Neuronal stem cell (in vitro differentiated cells): Measurements from ENCODE around the gene CFAP141.

Experiments used
- DNase-seq: peaks from one replicate; pipeline ENCODE4 v3.0.0-alpha.2; 2013; ENCODE audit warnings: low spot score
- H2AFZ ChIP-seq: one replicate; pipeline ENCODE4 v1.6.1; 2013; ENCODE audit warnings: mild to moderate bottlenecking, low read length, inconsistent platforms
- H2AK5ac ChIP-seq: 2 replicates; pipeline ENCODE4 v1.6.1; 2013; ENCODE audit warnings: low read depth, mild to moderate bottlenecking, inconsistent platforms, low read length, moderate library complexity, mixed read lengths
- H2BK120ac ChIP-seq: 2 replicates; pipeline ENCODE4 v1.6.1; 2013; ENCODE audit warnings: low read depth, mild to moderate bottlenecking, inconsistent platforms, low read length, moderate library complexity, mixed read lengths
- H2BK12ac ChIP-seq: one replicate; pipeline ENCODE4 v1.6.1; 2013; ENCODE audit warnings: low read length, inconsistent platforms
- H2BK15ac ChIP-seq: 2 replicates; pipeline ENCODE4 v1.6.1; 2013; ENCODE audit warnings: mild to moderate bottlenecking, low read length, inconsistent platforms, mixed read lengths
- H2BK5ac ChIP-seq: one replicate; pipeline ENCODE4 v1.6.1; 2013; ENCODE audit warnings: inconsistent platforms, mild to moderate bottlenecking, low read length, moderate library complexity
- H3K14ac ChIP-seq: one replicate; pipeline ENCODE4 v1.6.1; 2013; ENCODE audit warnings: low read length, inconsistent platforms
- H3K18ac ChIP-seq: 2 replicates; pipeline ENCODE4 v1.6.1; 2013; ENCODE audit warnings: low read length, inconsistent platforms
- H3K23ac ChIP-seq: 2 replicates; pipeline ENCODE4 v1.6.1; 2013; ENCODE audit warnings: low read depth, mild to moderate bottlenecking, mixed read lengths, low read length, inconsistent platforms; ENCODE audit not compliant: poor library complexity
- H3K27ac ChIP-seq: replicated peaks from 3 replicates; pipeline ENCODE4 v1.5.1; 2013; ENCODE audit warnings: low read length, inconsistent platforms
- H3K27me3 ChIP-seq, 3 experiments: 2 replicates each; pipeline ENCODE4 v1.6.1; 2013; ENCODE audit warnings: low read length in 3 of 3, mild to moderate bottlenecking in 2 of 3, inconsistent platforms in 1 of 3, low read depth in 1 of 3, mixed read lengths in 1 of 3, moderate library complexity in 1 of 3; ENCODE audit not compliant: control insufficient read depth in 3 of 3, insufficient read depth in 3 of 3
- H3K36me3 ChIP-seq, 2 donors: replicated peaks in 1 of 2; 2 replicates each; pipeline ENCODE4 v1.6.1; 2013; ENCODE audit warnings: low read length in 2 of 2; ENCODE audit not compliant: control insufficient read depth in 2 of 2, insufficient read depth in 2 of 2
- H3K4ac ChIP-seq: 2 replicates; pipeline ENCODE4 v1.6.1; 2013; ENCODE audit warnings: inconsistent platforms, mild to moderate bottlenecking, low read length, moderate library complexity
- H3K4me1 ChIP-seq, 2 donors: 1 replicate in 1 of 2; 2 replicates in 1 of 2; pipeline ENCODE4 v1.6.1; 2013; ENCODE audit warnings: low read length in 2 of 2, low read depth in 1 of 2; ENCODE audit not compliant: control insufficient read depth in 2 of 2, insufficient read depth in 1 of 2
- H3K4me2 ChIP-seq: one replicate; pipeline ENCODE4 v1.6.1; 2013; ENCODE audit warnings: mild to moderate bottlenecking, low read length, inconsistent platforms; ENCODE audit not compliant: insufficient read depth, poor library complexity, severe bottlenecking
- H3K4me3 ChIP-seq, 2 donors: 2 replicates each; pipeline ENCODE4 v1.5.1; 2013; ENCODE audit warnings: low read length in 2 of 2, mild to moderate bottlenecking in 2 of 2, inconsistent platforms in 1 of 2, moderate library complexity in 1 of 2
- H3K79me1 ChIP-seq: one replicate; pipeline ENCODE4 v1.6.1; 2013; ENCODE audit warnings: low read depth, mild to moderate bottlenecking, inconsistent platforms, low read length, moderate library complexity
- H3K9ac ChIP-seq: one replicate; pipeline ENCODE4 v1.6.1; 2013; ENCODE audit warnings: mild to moderate bottlenecking, low read depth, low read length, inconsistent platforms; ENCODE audit not compliant: poor library complexity
- H3K9me3 ChIP-seq, 2 donors: replicated peaks in 1 of 2; 2 replicates each; pipeline versions ENCODE3 to v1.6.1; 2013; ENCODE audit warnings: low read length in 2 of 2, mild to moderate bottlenecking in 2 of 2, inconsistent platforms in 1 of 2, low read depth in 1 of 2, mixed read lengths in 1 of 2, moderate library complexity in 1 of 2; ENCODE audit not compliant: control insufficient read depth in 2 of 2, insufficient read depth in 1 of 2
- H4K8ac ChIP-seq: one replicate; pipeline ENCODE4 v1.6.1; 2013; ENCODE audit warnings: low read depth, mild to moderate bottlenecking, inconsistent platforms, low read length, moderate library complexity
- H4K91ac ChIP-seq: one replicate; pipeline ENCODE4 v1.6.1; 2013; ENCODE audit warnings: low read length, low read depth, mild to moderate bottlenecking, inconsistent platforms; ENCODE audit not compliant: poor library complexity
- WGBS, 2 donors: extraction: QIAGEN DNeasy Blood & Tissue Kit; methylation state at CpG; one replicate each; pipeline ENCODE4 v1.1.7; 2013; ENCODE audit warnings: missing lambda C conversion rate in 2 of 2, mixed read lengths in 1 of 2; ENCODE audit not compliant: insufficient read length in 2 of 2, insufficient replicate concordance in 1 of 2; ENCODE audit errors: extremely low coverage in 2 of 2; 5-methylcytosine and 5-hydroxymethylcytosine counted together

The CFAP141 gene

GRCh38 chr1:154174654-154175053, 31.5 kb downstream of the CFAP141 start:
- H3K4ac ChIP-seq, result no peak overlapping the region
- H4K8ac ChIP-seq, result no peak overlapping the region
- H3K27me3 ChIP-seq, result no peaks in the 10 kb centered on the region
- H3K4me3 ChIP-seq, result no peak overlapping the region
- H3K18ac ChIP-seq, result no peak overlapping the region
- H3K4me1 ChIP-seq, result peaks cover 12 to 22% of the 10 kb centered on the region in 2 donors
- no peaks in the 10 kb centered on the region for H3K9me3 ChIP-seq
- no peak overlapping the region for H3K14ac ChIP-seq
- H2BK15ac ChIP-seq, result no peak overlapping the region
- no peak overlapping the region for H2AK5ac ChIP-seq
- H3K4me2 ChIP-seq, result no peak overlapping the region
- no peaks in the 10 kb centered on the region for H3K79me1 ChIP-seq
- peaks cover 28 to 85% of the 10 kb centered on the region in 2 donors for H3K36me3 ChIP-seq
- no peak overlapping the region for H3K9ac ChIP-seq
- H2BK120ac ChIP-seq, result no peak overlapping the region
- H4K91ac ChIP-seq, result no peak overlapping the region
- H3K23ac ChIP-seq, result no peak overlapping the region
- WGBS, 2 donors, result no CpG with 5 or more reads among the region's 4 CpGs
- no peak overlapping the region for H2AFZ ChIP-seq
- H2BK5ac ChIP-seq, result no peak overlapping the region
- DNase-seq, result no peak
- no peak overlapping the region for H3K27ac ChIP-seq
- H2BK12ac ChIP-seq, result no peak overlapping the region

- H2BK12ac ChIP-seq, result no peak overlapping the region
- no peak overlapping the region for H2BK5ac ChIP-seq
- H2BK15ac ChIP-seq, result no peak overlapping the region
- H3K36me3 ChIP-seq, result peaks cover 38 to 96% of the 10 kb centered on the region in 2 donors
- no peak overlapping the region for H3K27ac ChIP-seq
- H3K14ac ChIP-seq, result no peak overlapping the region
- DNase-seq, result no peak
- no peak overlapping the region for H3K4ac ChIP-seq
- no peak overlapping the region for H3K4me3 ChIP-seq
- no peak overlapping the region for H3K23ac ChIP-seq
- no peak overlapping the region for H2BK120ac ChIP-seq
- no peak overlapping the region for H4K91ac ChIP-seq
- no peaks in the 10 kb centered on the region for H3K9me3 ChIP-seq
- no peak overlapping the region for H3K9ac ChIP-seq
- H4K8ac ChIP-seq, result no peak overlapping the region
- H2AFZ ChIP-seq, result no peak overlapping the region
- no CpG with 5 or more reads among the region's 5 CpGs for WGBS, 2 donors
- no peaks in the 10 kb centered on the region for H3K79me1 ChIP-seq
- H3K4me2 ChIP-seq, result no peak overlapping the region
- H3K4me1 ChIP-seq, result no peaks in the 10 kb centered on the region
- H2AK5ac ChIP-seq, result no peak overlapping the region
- no peak overlapping the region for H3K18ac ChIP-seq
- H3K27me3 ChIP-seq, result no peaks in the 10 kb centered on the region
Measured at GRCh38 chr1:154171880-154172279, 34.3 kb downstream of the CFAP141 start.

GRCh38 chr1:154171223-154171583, 34.9 kb downstream of the CFAP141 start:
- no peak overlapping the region for H3K14ac ChIP-seq
- H3K9me3 ChIP-seq, result no peaks in the 10 kb centered on the region
- no peaks in the 10 kb centered on the region for H3K4me1 ChIP-seq
- H3K4me3 ChIP-seq, result no peak overlapping the region
- no peaks in the 10 kb centered on the region for H3K79me1 ChIP-seq
- no peak overlapping the region for H3K18ac ChIP-seq
- no peak overlapping the region for H3K4ac ChIP-seq
- no peak overlapping the region for H2BK12ac ChIP-seq
- H2BK120ac ChIP-seq, result no peak overlapping the region
- H2BK15ac ChIP-seq, result no peak overlapping the region
- no peak overlapping the region for H4K91ac ChIP-seq
- H4K8ac ChIP-seq, result no peak overlapping the region
- no peak overlapping the region for H3K27ac ChIP-seq
- H3K23ac ChIP-seq, result no peak overlapping the region
- H2BK5ac ChIP-seq, result no peak overlapping the region
- H3K9ac ChIP-seq, result no peak overlapping the region
- no CpG with 5 or more reads among the region's 4 CpGs for WGBS, 2 donors
- no peak overlapping the region for H2AK5ac ChIP-seq
- no peak for DNase-seq
- no peak overlapping the region for H2AFZ ChIP-seq
- no peak overlapping the region for H3K4me2 ChIP-seq
- H3K36me3 ChIP-seq, result peaks cover 40 to 96% of the 10 kb centered on the region in 2 donors
- H3K27me3 ChIP-seq, result no peaks in the 10 kb centered on the region

GRCh38 chr1:154170547-154171222, 35.4 kb downstream of the CFAP141 start:
- H4K8ac ChIP-seq, result no peak overlapping the region
- no peak overlapping the region for H2BK120ac ChIP-seq
- no peak overlapping the region for H2BK5ac ChIP-seq
- no peak overlapping the region for H3K18ac ChIP-seq
- H2AK5ac ChIP-seq, result no peak overlapping the region
- no peaks in the 10 kb centered on the region for H3K9me3 ChIP-seq
- no peak overlapping the region for H3K9ac ChIP-seq
- no peak overlapping the region for H3K4me3 ChIP-seq
- no peak overlapping the region for H3K27ac ChIP-seq
- DNase-seq, result no peak
- H3K27me3 ChIP-seq, result no peaks in the 10 kb centered on the region
- no peak overlapping the region for H2BK15ac ChIP-seq
- no peak overlapping the region for H3K4me2 ChIP-seq
- H3K23ac ChIP-seq, result no peak overlapping the region
- H3K4ac ChIP-seq, result no peak overlapping the region
- H3K4me1 ChIP-seq, result no peaks in the 10 kb centered on the region
- H3K14ac ChIP-seq, result no peak overlapping the region
- no peaks in the 10 kb centered on the region for H3K79me1 ChIP-seq
- no peak overlapping the region for H4K91ac ChIP-seq
- no peak overlapping the region for H2BK12ac ChIP-seq
- H3K36me3 ChIP-seq, result peaks cover 37 to 96% of the 10 kb centered on the region in 2 donors
- H2AFZ ChIP-seq, result no peak overlapping the region
